ENCODE measurements around the gene DNAJC15.

- TF ChIP-seq CTCF (conservative IDR thresholded peaks at IDR 0.05; ENCODE audit: low read length): no peak
- no peak for TF ChIP-seq EZH2phosphoT487 (IDR thresholded peaks at IDR 0.05; ENCODE audit: borderline replicate concordance)
Measured at GRCh38 chr13:43054803-43055802, 31.7 kb downstream of the DNAJC15 start.

All from Loucy (cell line).